KMS-11 (cell line): ENCODE measurements around the gene FHOD3.

Experiments used
- H2AFZ ChIP-seq: fragments of 200-600 bp; sonication (generic); 2 replicates; pipeline ENCODE4 v1.6.1; 2016; ENCODE audit warnings: antibody characterized with exemption, mixed run types, low read depth
- H3K27ac ChIP-seq: fragments of 200-600 bp; sonication (generic); 2 replicates; pipeline ENCODE4 v1.6.1; 2016; ENCODE audit warnings: mild to moderate bottlenecking, mixed run types
- H3K27me3 ChIP-seq: fragments of 200-600 bp; sonication (generic); 2 replicates; pipeline ENCODE4 v1.6.1; 2017; ENCODE audit warnings: mild to moderate bottlenecking, low read depth, mixed run types, moderate library complexity; ENCODE audit not compliant: insufficient read depth
- H3K36me3 ChIP-seq: fragments of 200-600 bp; sonication (generic); 2 replicates; pipeline ENCODE4 v1.6.1; 2017; ENCODE audit warnings: mild to moderate bottlenecking, mixed run types; ENCODE audit not compliant: insufficient read depth
- H3K4me1 ChIP-seq: fragments of 200-600 bp; sonication (generic); 2 replicates; pipeline ENCODE4 v1.6.1; 2016; ENCODE audit warnings: mild to moderate bottlenecking, low read depth, mixed run types; ENCODE audit not compliant: poor library complexity, severe bottlenecking
- H3K4me2 ChIP-seq: fragments of 200-600 bp; sonication (generic); 2 replicates; pipeline ENCODE4 v1.7.0; 2016; ENCODE audit warnings: mild to moderate bottlenecking, mixed run types
- H3K4me3 ChIP-seq: fragments of 200-600 bp; sonication (generic); IDR thresholded peaks from 2 replicates; pipeline ENCODE4 v1.6.1; 2017; ENCODE audit warnings: low read depth, low read length, mixed read lengths; ENCODE audit not compliant: insufficient read depth
- H3K79me2 ChIP-seq: fragments of 200-600 bp; sonication (generic); 2 replicates; pipeline ENCODE4 v1.6.1; 2016; ENCODE audit warnings: low read depth, mixed run types; ENCODE audit not compliant: insufficient read depth
- H3K9ac ChIP-seq: fragments of 200-600 bp; sonication (generic); 2 replicates; pipeline ENCODE4 v1.6.1; 2016; ENCODE audit warnings: mild to moderate bottlenecking, mixed run types
- H4K20me1 ChIP-seq: fragments of 200-600 bp; sonication (generic); 2 replicates; pipeline ENCODE4 v1.6.1; 2016; ENCODE audit warnings: mild to moderate bottlenecking, mixed run types; ENCODE audit not compliant: insufficient read depth
- CTCF ChIP-seq: fragments of 200-600 bp; sonication (generic); conservative IDR thresholded peaks from 2 replicates; pipeline ENCODE4 v1.6.1; 2017; ENCODE audit warnings: low read depth, mild to moderate bottlenecking, antibody characterized with exemption, low read length, moderate library complexity, mixed read lengths

FHOD3 gene

GRCh38 chr18:36504928-36505327 is 207.4 kb downstream of the FHOD3 start:
- H3K36me3 ChIP-seq = no peaks in the 10 kb centered on the region
- H3K4me1 ChIP-seq = no peaks in the 10 kb centered on the region
- H3K4me3 ChIP-seq = no peak overlapping the region
- H2AFZ ChIP-seq = no peak overlapping the region
- H3K27me3 ChIP-seq = no peaks in the 10 kb centered on the region
- no peak overlapping the region for H3K9ac ChIP-seq
- no peak for TF ChIP-seq CTCF
- H3K4me2 ChIP-seq = no peak overlapping the region
- H3K79me2 ChIP-seq = no peaks in the 10 kb centered on the region
- H3K27ac ChIP-seq = no peak overlapping the region
- H4K20me1 ChIP-seq = no peaks in the 10 kb centered on the region

GRCh38 chr18:36505665-36506064 is 208.2 kb downstream of the FHOD3 start:
- Histone ChIP-seq H3K4me3 (no peak overlapping the region), H3K79me2 (no peaks in the 10 kb centered on the region), H4K20me1 (no peaks in the 10 kb centered on the region), H3K27ac (no peak overlapping the region), H3K4me2 (no peak overlapping the region), H3K36me3 (no peaks in the 10 kb centered on the region), H3K27me3 (no peaks in the 10 kb centered on the region), H3K9ac (no peak overlapping the region), H2AFZ (no peak overlapping the region), H3K4me1 (no peaks in the 10 kb centered on the region)
- no peak for TF ChIP-seq CTCF

- no peak for TF ChIP-seq CTCF
- H3K4me1 ChIP-seq = no peaks in the 10 kb centered on the region
- no peak overlapping the region for H2AFZ ChIP-seq
- H3K27me3 ChIP-seq = no peaks in the 10 kb centered on the region
- H3K27ac ChIP-seq = no peak overlapping the region
- H3K4me2 ChIP-seq = no peak overlapping the region
- H4K20me1 ChIP-seq = no peaks in the 10 kb centered on the region
- no peaks in the 10 kb centered on the region for H3K79me2 ChIP-seq
- no peak overlapping the region for H3K4me3 ChIP-seq
- no peak overlapping the region for H3K9ac ChIP-seq
- H3K36me3 ChIP-seq = no peaks in the 10 kb centered on the region
Measured at GRCh38 chr18:36509646-36510197, 212.2 kb downstream of the FHOD3 start.

GRCh38 chr18:36511791-36512352 is 214.4 kb downstream of the FHOD3 start:
- Histone ChIP-seq H3K27me3 (no peaks in the 10 kb centered on the region), H3K4me1 (no peaks in the 10 kb centered on the region), H3K36me3 (no peaks in the 10 kb centered on the region), H3K9ac (no peak overlapping the region), H3K4me2 (no peak overlapping the region), H2AFZ (no peak overlapping the region), H3K79me2 (no peaks in the 10 kb centered on the region), H3K27ac (no peak overlapping the region), H3K4me3 (no peak overlapping the region), H4K20me1 (no peaks in the 10 kb centered on the region)
- no peak for TF ChIP-seq CTCF
